Brain pericyte (primary cell): ENCODE results near the gene OGFRL1.

Experiments used
- DNase-seq: peaks from one replicate; pipeline ENCODE4 v3.0.0-alpha.2; 2012; ENCODE audit warnings: low read depth, low spot score

The OGFRL1 gene

DNA sequence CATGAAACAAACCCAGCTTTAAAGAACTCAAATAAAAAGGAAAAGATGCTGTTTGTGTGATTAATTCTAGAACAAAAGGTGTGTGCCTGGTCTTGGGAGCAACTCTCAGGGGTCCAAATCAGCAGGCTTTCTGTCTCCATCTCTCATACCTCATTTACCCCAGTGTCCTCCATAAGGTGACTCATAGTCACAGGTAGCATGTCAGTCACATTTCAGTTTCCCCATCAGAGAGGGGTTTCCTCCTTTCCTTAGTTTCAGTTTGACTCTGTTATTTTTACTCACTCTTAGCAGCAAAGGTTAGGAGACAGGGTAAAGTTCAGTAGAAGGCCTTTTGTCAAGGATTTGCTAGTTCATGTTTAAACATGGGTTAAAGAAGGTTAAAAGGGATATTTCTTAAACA, 46.2 kb downstream of the OGFRL1 start:
- no peak for DNase-seq

DNA sequence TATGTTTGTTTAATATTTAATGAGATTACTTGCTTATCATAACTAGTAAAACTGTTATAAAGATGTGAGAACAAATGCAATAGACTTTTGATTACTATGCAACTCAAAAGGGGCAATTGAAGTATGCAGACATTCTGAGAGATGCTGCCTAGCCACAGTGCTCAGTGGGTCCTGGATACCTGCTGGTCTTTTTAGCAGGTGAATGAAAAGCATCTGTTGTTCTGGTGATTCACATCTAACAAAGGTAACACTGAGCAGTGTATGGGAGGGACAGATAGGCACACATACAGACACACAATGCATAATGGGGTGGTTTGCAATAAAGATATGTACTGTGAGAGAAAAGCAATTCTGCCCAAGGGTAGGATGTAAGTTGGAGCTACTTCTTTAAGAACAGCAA, 46.9 kb downstream of the OGFRL1 start:
- DNase-seq: no peak

DNA sequence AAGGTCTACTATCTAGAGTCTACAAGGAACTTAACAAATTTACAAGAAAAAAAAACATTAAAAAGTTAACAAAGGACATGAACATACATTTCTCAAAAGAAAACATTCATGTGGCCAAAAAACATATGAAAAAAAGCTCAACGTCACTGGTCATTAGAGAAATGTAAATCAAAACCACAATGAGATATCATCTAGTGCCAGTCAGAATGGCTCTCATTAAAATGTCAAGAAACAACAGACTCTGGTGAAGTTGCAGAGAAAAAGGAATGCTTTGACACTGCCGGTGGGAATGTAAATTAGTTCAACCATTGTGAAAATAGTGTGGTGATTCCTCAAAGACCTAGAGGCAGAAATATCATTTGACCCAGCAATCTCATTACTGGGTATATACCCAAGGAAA, 48.3 kb downstream of the OGFRL1 start:
- DNase-seq: no peak

DNA sequence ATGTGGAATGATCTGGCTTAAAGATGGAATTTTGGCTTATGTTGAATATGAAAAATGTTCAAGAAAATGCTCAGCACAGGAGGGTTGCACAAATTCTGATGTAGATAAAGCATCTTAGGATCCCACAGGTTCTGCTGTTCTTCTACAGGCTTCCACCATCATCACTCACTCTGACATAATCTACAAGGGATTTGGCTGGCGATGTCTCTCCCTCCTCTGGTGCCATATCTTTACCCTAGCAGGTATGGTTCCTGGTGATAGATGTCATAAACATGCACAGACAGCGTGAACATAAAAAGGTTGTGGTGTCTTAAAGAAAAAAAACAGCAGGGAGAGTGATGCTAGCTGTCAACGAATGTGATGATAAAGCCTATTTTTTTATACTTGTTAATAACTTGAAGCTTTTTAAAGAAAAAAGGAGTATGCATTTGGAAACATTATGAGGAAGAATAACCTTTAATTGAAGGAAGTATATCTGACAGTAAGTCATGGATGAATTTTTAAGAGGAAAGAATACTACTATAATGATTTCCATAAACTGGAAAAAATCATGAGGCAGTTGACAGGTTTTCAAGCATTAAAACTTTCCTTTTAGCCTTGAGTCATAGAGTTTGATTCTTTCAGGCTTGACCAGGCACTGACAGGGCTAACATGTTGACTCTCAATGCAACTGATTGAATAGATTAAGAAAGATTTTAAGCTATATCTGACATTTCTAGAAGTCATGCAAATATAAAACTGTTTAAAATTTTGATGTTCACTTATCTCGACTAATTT, 50.1 kb downstream of the OGFRL1 start:
- no peak for DNase-seq

DNA sequence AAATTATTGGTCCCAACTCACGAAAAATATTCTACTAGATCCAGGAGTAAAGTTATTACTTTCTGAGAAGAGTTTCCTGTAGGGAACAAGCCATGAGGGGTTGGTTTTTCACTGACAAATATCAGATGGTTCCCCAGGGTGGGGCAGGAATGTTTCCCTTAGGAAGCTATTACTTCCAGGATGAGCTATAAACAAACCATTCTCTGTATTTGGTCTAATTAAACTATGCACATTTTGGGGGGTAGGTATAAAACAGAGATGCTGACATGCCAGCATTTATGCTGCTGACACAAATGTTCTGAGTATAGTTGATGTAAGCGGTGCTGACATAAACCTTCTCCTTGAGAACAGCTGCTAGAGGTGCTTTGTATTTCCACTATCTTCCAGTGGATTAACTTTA, 54.2 kb downstream of the OGFRL1 start:
- no peak for DNase-seq

DNA sequence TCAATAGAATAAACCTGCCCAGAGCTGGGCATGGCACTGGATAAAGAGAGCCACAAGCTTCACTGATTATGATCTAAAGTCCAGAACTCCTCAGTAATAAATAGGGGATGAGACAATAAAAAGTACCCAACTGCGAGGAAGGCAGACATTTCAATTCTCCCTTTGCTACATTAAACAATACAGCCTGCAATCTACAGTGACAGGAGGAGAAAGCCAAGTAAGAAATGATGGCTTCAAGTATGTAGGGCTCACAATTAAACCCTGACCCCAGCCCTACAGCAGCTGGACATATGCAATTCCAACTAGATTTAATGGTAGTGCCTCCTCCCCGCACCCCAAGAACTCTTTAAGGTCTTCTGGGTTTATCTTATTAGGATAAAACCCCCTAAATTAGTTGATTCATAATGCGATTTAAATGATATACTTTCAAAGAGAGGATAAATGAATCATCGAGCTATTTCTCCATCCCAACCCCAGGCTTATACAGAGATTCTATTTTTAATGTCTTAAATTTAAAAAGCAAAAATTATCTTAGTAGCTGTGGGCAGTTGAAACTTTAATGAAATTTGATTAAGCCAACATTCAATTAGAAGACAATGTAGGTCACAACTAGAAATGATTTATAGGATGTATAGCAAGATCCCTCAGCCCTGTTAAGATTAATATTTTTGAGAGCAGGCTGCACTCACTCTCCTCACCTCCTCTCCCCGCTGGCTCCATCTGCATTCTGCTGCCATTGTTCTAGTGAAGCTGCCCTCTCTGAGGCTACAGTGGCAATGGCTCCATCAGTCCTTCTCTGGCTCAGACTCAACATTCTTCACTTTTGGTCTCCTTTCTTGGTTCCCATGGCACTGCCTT, 57.1 kb downstream of the OGFRL1 start:
- no peak for DNase-seq

DNA sequence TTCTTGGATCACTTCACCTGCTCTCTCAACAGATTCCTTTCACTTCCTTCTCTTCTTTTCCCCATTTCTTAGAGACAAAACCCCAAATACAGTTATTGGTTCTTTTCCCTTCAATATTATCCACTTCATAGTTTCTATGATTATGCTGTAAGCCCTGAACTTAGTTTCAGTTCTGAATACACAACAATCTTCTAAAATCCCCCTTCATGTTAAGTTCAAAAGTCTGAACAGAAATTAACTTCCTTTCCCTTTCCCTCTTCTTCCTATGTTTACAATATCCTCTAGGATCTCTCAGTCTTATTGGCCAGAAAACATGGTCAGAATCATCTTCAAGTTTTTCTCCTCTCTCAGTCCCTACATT, 57.7 kb downstream of the OGFRL1 start:
- no peak for DNase-seq

DNA sequence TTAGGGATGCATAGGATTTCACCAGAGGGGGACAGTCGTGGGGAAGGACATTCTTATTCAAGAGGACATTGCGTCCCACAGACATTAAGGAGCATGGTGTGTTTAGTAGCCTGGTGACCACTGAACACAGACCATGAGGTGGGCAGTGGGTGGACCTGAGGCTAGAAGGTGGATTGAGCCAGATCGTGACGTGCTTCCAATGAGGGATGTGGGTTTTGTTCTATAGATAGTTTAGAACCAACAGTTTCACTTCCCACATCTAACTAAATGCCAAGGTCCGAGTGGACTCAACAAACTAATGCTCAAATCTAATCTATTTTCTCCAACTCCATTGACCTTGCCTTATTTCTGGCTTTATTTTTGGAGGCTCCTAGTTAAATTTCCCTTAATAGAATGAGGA, 58.5 kb downstream of the OGFRL1 start:
- DNase-seq: no peak

DNA sequence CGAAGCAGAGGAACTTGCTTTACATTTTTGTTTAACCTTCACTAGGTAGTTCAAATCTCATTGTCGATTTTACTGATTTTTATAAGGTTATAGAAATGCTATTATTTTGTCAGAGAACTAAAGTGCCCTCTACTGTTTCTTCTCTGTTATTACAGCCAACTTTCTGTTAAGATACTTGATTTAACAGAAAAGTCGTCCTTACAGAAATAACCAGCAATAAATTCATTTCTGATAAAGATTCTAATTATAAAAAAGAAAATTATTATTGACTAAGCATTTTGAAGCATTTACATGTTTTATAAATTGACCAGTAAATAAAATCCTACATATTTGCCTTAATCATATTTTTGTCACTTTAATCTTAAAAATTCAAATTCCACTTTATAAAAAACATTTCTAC, 60.8 kb downstream of the OGFRL1 start:
- DNase-seq: no peak

DNA sequence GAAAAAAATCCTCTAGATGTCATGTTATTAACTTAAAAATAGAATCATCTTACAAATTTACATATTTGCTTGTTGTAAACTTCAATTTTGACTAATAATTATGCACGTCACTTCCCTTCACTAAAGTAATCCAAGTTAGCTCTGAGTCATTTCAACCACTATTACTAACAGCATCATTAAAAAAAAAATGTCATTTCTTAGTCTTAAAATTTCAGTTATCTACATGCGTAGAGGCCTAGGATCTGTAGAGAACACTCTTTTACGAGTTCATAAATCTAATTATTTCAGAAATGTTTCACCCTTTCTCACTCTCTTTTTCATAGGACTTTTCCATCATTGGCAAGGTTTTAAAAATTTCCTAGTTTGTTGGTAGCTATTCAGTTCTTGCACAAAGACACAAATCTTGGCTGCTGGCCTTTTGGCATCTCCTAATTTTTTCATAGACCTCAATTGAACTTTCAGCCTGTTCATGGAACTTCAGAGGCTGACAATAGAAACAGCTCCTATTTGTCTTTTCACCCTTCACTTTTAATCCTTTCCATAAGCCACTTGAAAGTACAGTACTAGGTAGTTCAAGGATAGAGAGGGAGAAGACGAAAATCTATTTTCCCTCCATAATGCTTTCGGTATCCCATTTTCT, 61.5 kb downstream of the OGFRL1 start:
- DNase-seq: no peak

DNA sequence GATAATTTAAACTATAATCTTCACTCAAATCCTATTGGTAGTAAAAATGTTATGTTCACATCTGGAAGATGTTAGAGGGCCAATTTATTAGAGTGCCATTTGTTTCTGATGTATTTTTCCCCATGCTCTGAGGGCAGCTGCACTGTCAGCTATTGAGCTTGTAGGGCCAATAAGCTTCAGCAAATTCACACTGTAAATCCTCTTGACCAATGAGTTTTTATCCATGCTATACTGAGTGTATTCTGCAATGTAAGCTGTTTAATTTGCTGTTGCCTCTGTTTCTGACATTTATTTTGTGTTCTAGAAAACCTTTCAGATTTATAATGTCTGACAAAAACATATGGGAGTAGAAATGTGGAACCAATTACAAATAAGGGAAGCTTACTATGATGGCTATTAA, 62.6 kb downstream of the OGFRL1 start:
- no peak for DNase-seq
